Measurements from ENCODE around the gene TSEN2. TPM values are rescaled to one million over a fixed set of nuclear protein-coding genes. Genes with fewer than 3 reads are reported as not detected.

The TSEN2 gene
- total RNA-seq, 1 experiment from 2014 or later = 22.0 TPM

DNA sequence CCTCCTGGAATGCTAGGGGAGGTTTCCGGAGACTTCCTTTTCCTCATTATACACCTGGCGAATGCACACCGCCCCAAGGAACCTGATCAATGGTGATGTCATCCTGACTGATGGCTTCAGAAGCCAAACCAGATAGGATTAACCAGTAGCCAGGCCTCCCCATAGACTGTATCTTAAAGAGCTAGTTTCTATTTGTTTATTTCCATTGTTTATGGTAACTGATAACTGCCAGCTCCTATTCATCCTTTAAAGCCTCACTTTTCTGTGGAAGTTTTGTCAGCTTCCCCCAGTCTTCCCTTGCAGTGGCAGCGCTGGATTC is 61.2 kb downstream of the TSEN2 start, which contains the start of gene MKRN2OS:
TSS of gene MKRN2OS (minus strand) at position 27 of the 319 bp plus-strand sequence. CDS start 35 bp downstream, outside the sequence.
- H4K8ac ChIP-seq (replicated peaks; ENCODE audit: insufficient read length, low read depth, low read length) = no peak within 1 kb of the TSS
- no peak within 1 kb of the TSS for H3K18ac ChIP-seq (ENCODE audit: insufficient read length, low read depth, low read length)
- no peaks in the 10 kb centered on the region for H3K4me1 ChIP-seq (ENCODE audit: insufficient read depth, low read length)
- H2AK5ac ChIP-seq (ENCODE audit: insufficient read length, low read length) = no peak within 1 kb of the TSS
- no peak within 1 kb of the TSS for H3K9ac ChIP-seq (ENCODE audit: extremely low read depth, insufficient read length, low read length)
- H2BK120ac ChIP-seq (ENCODE audit: low read depth, low read length, poor library complexity, severe bottlenecking) = no peak within 1 kb of the TSS
- no peak within 1 kb of the TSS for H3K4ac ChIP-seq (ENCODE audit: low read depth, low read length)
- Mint-ChIP-seq H3K27me3 (ENCODE audit: low read depth) (0 out of 2 replicates have a peak, but pooled peaks cover 3% of the 10 kb centered on the region), H3K9me3 (no peaks in the 10 kb centered on the region), H3K4me1 (peaks cover 19 to 20% of the 10 kb centered on the region in 2 experiments), H3K4me3 (peak within 1 kb of the TSS in 1 of 2 experiments; percentile 46; a peak in 2 of 5 replicates), H3K36me3 (ENCODE audit: insufficient read depth in 1 of 3, low read depth in 3 of 3) (no peaks in the 10 kb centered on the region), H3K27ac (peak within 1 kb of the TSS; percentile 8 to 60 (median 49); a peak in 3 of 7 replicates)
- H3K79me2 ChIP-seq (ENCODE audit: insufficient read depth, low read length) = no peaks in the 10 kb centered on the region
- no peaks in the 10 kb centered on the region for H3K79me1 ChIP-seq (ENCODE audit: insufficient read depth, low read depth, low read length, poor library complexity, severe bottlenecking)
- H4K91ac ChIP-seq (ENCODE audit: insufficient read length, low read depth, low read length) = no peak within 1 kb of the TSS
- H2AFZ ChIP-seq (ENCODE audit: low read length) = no peak within 1 kb of the TSS
- H2BK5ac ChIP-seq (ENCODE audit: insufficient read length, low read length) = no peak within 1 kb of the TSS
- H3K27me3 ChIP-seq (ENCODE audit: insufficient read depth, low read length) = no peaks in the 10 kb centered on the region
- no peak within 1 kb of the TSS for H3K27ac ChIP-seq (ENCODE audit: insufficient read length, low read depth, low read length)
- H2BK15ac ChIP-seq (ENCODE audit: low read depth, low read length) = no peak within 1 kb of the TSS
- TF ChIP-seq, protein P1, sequence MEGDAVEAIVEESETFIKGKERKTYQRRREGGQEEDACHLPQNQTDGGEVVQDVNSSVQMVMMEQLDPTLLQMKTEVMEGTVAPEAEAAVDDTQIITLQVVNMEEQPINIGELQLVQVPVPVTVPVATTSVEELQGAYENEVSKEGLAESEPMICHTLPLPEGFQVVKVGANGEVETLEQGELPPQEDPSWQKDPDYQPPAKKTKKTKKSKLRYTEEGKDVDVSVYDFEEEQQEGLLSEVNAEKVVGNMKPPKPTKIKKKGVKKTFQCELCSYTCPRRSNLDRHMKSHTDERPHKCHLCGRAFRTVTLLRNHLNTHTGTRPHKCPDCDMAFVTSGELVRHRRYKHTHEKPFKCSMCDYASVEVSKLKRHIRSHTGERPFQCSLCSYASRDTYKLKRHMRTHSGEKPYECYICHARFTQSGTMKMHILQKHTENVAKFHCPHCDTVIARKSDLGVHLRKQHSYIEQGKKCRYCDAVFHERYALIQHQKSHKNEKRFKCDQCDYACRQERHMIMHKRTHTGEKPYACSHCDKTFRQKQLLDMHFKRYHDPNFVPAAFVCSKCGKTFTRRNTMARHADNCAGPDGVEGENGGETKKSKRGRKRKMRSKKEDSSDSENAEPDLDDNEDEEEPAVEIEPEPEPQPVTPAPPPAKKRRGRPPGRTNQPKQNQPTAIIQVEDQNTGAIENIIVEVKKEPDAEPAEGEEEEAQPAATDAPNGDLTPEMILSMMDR (conservative IDR thresholded peaks at IDR 0.05) = no peak
- no peaks in the 10 kb centered on the region for H4K20me1 ChIP-seq (ENCODE audit: control insufficient read depth, insufficient read depth, insufficient read length)
- H3K9me3 ChIP-seq (ENCODE audit: control insufficient read depth, low read depth, low read length) = no peaks in the 10 kb centered on the region
- peak within 1 kb of the TSS; percentile 13 for H3K4me2 ChIP-seq (ENCODE audit: insufficient read depth, insufficient read length, low read length)
- no peak within 1 kb of the TSS for H2BK20ac ChIP-seq (ENCODE audit: low read depth, low read length, poor library complexity, severe bottlenecking)
- H3T11ph ChIP-seq (ENCODE audit: low read length) = no peak within 1 kb of the TSS
- H4K5ac ChIP-seq (ENCODE audit: insufficient read length, low read depth, low read length) = no peak within 1 kb of the TSS
- no CpG with 5 or more reads among the region's 4 CpGs for WGBS (ENCODE audit: extremely low coverage, insufficient read length, low lambda C conversion rate)
- H3K14ac ChIP-seq (ENCODE audit: insufficient read depth, low read length) = no peak within 1 kb of the TSS
- no peak within 1 kb of the TSS for H3K23ac ChIP-seq (ENCODE audit: insufficient read length, low read depth, low read length)
- no peaks in the 10 kb centered on the region for H3K23me2 ChIP-seq (ENCODE audit: insufficient read length, low read depth, low read length, poor library complexity, severe bottlenecking)
- H2BK12ac ChIP-seq (ENCODE audit: insufficient read length, low read depth, low read length) = no peak within 1 kb of the TSS
- no peak for DNase-seq
- H3K56ac ChIP-seq (ENCODE audit: insufficient read length, low read depth, low read length) = no peak within 1 kb of the TSS

All from H9 (cell line).